K562 (cell line): Measurements from ENCODE around the gene CFAP251.

Experiments used
- BRCA1 ChIP-seq, 2 experiments: fragments of 450-650 bp in 1 of 2; sonication (generic) in 1 of 2; formaldehyde crosslinking in 1 of 2; IDR thresholded peaks; 2 replicates each; pipeline versions ENCODE4 v1.5.0 to v1.6.1; 2017 to 2020; ENCODE audit warnings: mild to moderate bottlenecking in 1 of 2, missing genetic modification reagents in 1 of 2
- CHD4 ChIP-seq: fragments of 200-600 bp; sonication (generic); IDR thresholded peaks from 3 replicates; pipeline ENCODE4 v1.6.1; 2012; ENCODE audit warnings: low read depth, mild to moderate bottlenecking, mixed read lengths, low read length, inconsistent platforms; ENCODE audit not compliant: insufficient read depth, insufficient replicate concordance, poor library complexity, severe bottlenecking
- CREB1 ChIP-seq, 2 experiments: sonication (generic) in 1 of 2; formaldehyde crosslinking in 1 of 2; IDR thresholded peaks; 2 replicates each; pipeline versions ENCODE4 v1.6.1 to v1.8.0; 2012 to 2022; ENCODE audit warnings: inconsistent platforms in 1 of 2, mild to moderate bottlenecking in 1 of 2, missing genetic modification reagents in 1 of 2, moderate library complexity in 1 of 2
- E4F1 ChIP-seq: fragments of 250-450 bp; sonication (Bioruptor Pico); IDR thresholded peaks from 2 replicates; pipeline ENCODE4 v1.5.0; 2021; ENCODE audit warnings: mild to moderate bottlenecking, borderline replicate concordance
- ESRRA ChIP-seq: fragments of 450-650 bp; IDR thresholded peaks from 2 replicates; pipeline ENCODE4 v1.6.1; 2014; ENCODE audit warnings: low read depth, mild to moderate bottlenecking, moderate library complexity, borderline replicate concordance
- REST ChIP-seq, 2 experiments: fragments of 450-650 bp; formaldehyde crosslinking in 1 of 2; IDR thresholded peaks; 2 replicates each; pipeline versions ENCODE4 v1.4.0 to v1.6.1; 2014 to 2020; ENCODE audit warnings: mild to moderate bottlenecking in 2 of 2, borderline replicate concordance in 1 of 2, low read depth in 1 of 2
- SMAD1 ChIP-seq: fragments of 150-350 bp; IDR thresholded peaks from 2 replicates; pipeline ENCODE4 v1.6.1; 2014; ENCODE audit warnings: low read length, low read depth; ENCODE audit not compliant: partially characterized antibody
- SP1 ChIP-seq: sonication (generic); formaldehyde crosslinking; IDR thresholded peaks from 2 replicates; pipeline ENCODE4 v1.8.1; 2022; ENCODE audit warnings: mild to moderate bottlenecking, missing genetic modification reagents
- ZBTB43 ChIP-seq: sonication (generic); formaldehyde crosslinking; IDR thresholded peaks from 2 replicates; pipeline ENCODE4 v1.8.0; 2023; ENCODE audit warnings: mild to moderate bottlenecking, missing genetic modification reagents

- TF ChIP-seq CHD4 (no peak), CREB1 (IDR thresholded peaks at IDR 0.05) (no peak), CREB1 (CRISPR knock-in tag; IDR thresholded peaks at IDR 0.05) (no peak), ZBTB43 (CRISPR knock-in tag) (no peak), BRCA1 (IDR thresholded peaks at IDR 0.05) (no peak), BRCA1 (CRISPR knock-in tag; IDR thresholded peaks at IDR 0.05) (no peak), E4F1 (CRISPR knock-in tag) (no peak), ESRRA (no peak), SP1 (CRISPR knock-in tag) (no peak), SMAD1 (no peak), REST (IDR thresholded peaks at IDR 0.05; ENCODE audit: borderline replicate concordance) (no peak), REST (CRISPR knock-in tag; IDR thresholded peaks at IDR 0.05; ENCODE audit: low read depth) (no peak)
These were observed 127.8 kb downstream of the CFAP251 start for GRCh38 chr12:122046145-122046544.
